DMS53 treated with DMSO at 0.1 percent for 48 hours (cell line): Measurements from ENCODE around the gene RAB9B.
"Not testable (repeated sequence)": the region's sequence is repeated elsewhere in the genome, so short reads cannot be mapped to it uniquely, and the experiment has no call there.

ENCODE experiments used
- DNase-seq: peaks from one replicate; lab custom pipeline; 2025; ENCODE audit not compliant: unreplicated experiment; lab: John Stamatoyannopoulos, UW

RAB9B gene

DNA sequence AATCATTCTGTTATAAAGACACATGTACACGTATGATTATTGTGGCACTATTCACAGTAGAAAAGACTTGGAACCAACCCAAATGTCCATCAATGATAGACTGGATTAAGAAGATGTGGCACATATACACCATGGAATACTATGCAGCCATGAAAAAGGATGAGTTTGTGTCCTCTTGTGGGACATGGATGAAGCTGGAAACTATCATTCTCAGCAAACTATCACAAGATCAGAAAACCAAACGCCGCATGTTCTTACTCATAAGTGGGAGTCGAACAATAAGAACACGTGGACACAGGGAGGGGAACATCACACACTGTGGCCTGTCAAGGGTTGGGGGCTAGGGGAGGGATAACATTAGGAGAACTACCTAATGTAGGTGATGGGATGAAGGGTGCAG lies 15.0 kb downstream of the RAB9B start:
- DNase-seq: not testable (repeated sequence)

DNA sequence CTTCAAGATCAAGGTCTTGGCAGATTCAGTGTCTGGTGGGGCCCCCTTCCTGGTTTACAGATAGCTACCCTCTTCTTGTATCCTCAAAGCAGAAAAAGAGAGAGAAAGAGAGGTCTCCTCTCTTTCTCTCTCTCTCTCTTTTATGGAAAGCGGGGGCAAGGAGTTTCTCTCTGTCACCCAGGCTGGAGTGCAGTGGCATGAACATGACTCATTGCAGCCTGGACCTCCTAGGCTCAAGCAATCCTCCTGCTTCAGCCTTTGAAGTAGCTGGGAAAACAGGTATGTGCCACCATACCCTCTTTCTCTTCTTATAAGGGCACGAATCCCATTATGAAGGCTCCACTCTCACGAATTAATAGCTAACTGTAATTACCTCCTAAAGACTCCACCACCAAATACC lies 20.2 kb downstream of the RAB9B start:
- DNase-seq: no peak

DNA sequence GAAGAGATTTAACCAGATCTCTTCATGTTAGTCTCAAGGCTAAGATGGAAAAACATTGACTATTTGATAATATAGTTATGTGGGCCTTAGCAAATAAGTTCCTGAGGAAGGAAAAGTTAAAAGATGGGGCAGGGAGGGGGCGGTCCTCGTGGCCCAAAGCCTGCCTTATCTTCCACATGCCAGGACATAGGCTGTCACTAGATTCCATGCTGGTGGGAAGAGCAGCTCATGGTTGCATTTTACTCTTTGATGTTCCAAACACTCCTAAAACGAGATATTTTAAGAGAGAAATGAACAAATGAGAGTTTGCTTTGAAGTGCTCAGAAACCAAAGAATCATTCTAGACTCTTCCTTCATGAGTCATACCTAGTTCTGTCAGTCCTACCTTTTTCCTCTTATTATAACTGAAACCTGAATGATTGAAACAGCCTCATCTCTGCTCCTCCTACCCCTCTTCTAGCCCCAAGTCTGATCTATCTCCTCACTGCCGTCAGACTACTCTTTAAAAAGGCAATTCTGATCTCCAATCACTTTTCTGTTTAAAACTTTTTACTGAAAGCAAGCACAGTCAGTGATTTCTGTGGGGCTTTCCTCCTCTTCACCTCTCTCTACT lies 25.1 kb downstream of the RAB9B start:
- no peak for DNase-seq

DNA sequence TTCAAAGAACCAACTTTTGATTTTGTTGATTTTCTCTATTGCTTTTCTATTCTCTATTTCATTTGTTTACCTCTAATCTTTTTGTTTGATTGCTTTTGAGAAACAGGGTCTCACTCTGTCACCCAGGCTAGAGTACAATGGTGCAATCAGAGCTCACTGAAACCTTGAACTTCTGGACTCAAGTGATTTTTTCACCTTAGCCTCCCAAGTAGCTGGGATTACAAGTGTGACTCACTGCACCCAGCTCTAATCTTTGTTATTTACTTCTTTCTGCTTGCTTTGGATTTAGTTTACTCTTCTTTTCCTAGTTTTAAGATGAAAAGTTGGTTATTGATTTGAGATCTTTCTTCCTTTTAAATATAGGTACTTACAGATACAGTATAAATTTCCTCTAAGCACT lies 26.2 kb downstream of the RAB9B start:
- no peak for DNase-seq

DNA sequence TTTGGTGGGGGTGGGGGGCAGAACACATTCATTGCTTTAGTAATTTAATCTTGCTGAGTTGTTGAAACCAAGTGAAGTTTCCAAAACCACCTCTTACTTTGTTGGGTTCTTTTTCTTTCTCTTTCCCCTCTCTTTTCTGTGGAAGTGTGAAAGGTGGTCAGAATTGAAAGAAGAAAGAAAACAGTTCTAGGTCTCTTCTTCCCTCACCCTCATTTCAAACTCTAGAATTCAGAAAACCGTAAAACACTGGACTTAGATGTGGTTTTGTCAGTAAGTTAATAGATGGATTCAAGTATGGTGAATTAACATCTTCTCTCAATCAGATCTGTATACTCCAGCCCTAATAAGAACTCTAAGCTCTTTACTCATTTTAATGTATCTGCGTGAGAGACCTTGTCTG lies 31.7 kb downstream of the RAB9B start:
- DNase-seq: no peak

DNA sequence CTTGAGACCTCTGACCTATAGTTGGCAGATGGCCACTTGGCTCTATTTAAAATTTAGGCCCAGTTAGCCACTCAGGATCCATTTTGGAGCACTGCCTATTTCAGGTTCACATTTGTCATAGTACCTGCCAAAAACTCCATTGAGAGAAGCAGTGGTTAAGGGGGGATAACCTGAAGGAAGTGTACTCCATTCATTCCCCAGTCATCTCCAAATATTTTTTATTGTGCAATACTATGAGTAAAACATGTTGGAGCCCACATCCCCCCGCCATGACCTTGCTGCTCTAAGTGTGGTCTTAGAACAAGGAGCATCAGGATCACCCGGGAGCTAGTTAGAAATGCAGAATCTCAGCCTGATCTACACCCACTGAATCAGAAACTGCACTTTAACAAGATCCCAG lies 34.4 kb downstream of the RAB9B start:
- no peak for DNase-seq

DNA sequence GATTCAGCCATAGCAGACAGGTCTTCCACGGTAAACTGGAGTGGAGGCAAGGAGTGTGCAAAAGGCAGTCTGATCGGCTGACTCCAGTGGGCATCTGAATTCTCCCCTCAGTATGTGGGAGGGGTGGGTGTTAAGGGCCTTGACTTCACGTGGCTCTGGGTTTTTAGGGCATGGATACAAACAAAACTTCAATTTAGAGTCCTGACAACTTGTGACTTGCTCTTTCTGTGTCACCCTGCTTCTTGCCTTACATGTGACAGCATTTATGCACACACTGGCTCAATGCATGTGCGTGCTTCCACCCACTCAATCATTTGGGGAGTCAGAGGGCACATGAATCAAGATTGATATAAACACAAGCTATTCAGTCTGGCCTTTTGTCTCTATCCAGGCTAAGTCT lies 37.9 kb downstream of the RAB9B start:
- no peak for DNase-seq

DNA sequence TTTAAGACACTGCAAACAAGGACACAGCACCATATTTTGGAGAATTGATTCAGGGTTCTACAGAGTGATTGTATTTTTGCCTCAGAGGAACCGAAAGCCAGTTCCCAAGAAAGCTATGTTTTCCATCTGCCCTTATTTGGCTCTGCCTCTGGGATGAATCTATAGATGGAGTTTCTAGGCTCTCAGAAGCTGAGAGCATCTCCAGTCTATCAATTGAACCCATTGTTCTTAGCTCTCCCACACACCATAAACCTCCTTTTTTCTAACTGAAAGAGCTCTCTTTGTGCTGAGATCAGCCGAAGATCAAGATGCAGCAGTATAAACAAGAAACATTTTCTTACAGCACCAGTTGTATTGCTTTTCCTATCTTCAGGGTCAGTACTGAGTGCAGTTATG lies 38.5 kb downstream of the RAB9B start:
- DNase-seq: no peak

DNA sequence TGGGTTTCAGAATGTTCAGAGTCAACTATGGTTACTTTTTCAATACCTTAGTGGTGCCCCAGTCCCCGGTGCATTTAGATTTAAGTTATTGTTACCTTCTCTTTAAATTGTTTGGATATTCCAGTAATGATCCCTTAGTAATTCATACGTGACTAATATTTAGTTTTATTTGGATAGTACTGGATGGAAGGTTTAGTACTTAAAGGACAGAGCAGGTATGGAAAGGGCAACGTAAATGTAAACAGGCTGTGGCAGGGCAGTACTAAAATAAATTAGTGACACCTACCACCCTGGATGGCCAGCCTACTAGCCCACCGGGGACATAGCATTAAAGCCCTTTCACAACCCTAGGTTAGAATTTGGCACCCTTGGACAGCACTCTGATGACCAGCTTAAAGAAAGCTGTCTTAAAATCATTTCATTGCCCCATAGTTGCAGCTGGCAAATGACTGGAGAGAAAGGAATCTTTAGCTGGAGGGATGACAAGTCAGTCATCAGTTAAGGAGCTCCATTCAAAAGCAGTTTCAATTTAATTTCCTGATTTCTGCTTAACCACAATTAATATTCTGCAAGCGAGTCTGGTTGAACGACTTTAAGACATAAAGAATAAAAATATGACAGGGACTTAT lies 39.0 kb downstream of the RAB9B start:
- no peak for DNase-seq

DNA sequence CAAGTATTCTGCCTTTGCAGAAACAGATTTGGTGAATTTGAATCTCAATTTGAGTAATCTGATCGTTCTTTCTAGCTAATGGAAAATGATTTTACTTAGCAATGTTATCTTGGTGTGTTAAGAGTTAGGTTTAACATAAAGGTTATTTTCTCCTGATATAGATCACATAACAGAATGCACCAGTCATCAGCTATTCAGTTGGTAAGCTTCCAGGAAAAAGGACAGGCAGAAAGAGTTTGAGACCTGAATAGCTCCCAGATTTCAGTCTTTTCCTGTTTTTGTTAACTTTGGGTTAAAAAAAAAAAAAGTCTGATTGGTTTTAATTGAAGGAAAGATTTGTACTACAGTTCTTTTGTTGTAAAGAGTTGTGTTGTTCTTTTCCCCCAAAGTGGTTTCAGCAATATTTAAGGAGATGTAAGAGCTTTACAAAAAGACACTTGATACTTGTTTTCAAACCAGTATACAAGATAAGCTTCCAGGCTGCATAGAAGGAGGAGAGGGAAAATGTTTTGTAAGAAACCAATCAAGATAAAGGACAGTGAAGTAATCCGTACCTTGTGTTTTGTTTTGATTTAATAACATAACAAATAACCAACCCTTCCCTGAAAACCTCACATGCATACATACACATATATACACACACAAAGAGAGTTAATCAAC lies 40.1 kb downstream of the RAB9B start:
- DNase-seq: no peak

DNA sequence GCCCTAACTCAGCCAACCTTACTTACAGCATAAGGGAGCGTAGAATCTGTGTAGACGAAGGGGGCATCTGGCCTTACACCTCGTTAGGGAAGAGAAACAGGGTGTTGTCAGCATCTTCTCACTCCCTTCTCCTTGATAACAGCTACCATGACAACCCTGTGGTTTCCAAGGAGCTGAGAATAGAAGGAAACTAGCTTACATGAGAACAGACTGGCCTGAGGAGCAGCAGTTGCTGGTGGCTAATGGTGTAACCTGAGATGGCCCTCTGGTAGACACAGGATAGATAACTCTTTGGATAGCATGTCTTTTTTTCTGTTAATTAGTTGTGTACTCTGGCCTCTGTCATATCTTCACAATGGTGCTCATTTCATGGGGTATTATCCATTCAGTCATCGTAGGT lies 40.8 kb downstream of the RAB9B start:
- no peak for DNase-seq

DNA sequence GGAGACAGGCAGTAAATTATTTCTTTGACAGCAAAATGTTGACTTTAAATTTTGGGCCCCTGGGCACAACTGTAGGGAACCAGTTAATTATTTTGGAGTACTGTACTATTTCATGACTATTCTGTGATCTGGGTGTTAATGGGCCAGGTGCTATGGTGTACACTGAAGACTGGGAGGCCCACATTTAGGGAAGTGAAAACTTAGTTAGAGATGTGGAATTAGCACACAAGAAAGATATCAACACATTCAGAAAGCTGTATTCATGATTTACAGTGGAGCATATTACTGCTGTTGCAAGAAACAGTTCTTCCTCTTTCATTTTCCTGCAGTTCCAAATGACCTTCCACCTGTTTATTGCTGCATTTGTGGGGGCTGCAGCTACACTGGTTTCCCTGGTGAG lies 43.1 kb downstream of the RAB9B start:
- DNase-seq: no peak

DNA sequence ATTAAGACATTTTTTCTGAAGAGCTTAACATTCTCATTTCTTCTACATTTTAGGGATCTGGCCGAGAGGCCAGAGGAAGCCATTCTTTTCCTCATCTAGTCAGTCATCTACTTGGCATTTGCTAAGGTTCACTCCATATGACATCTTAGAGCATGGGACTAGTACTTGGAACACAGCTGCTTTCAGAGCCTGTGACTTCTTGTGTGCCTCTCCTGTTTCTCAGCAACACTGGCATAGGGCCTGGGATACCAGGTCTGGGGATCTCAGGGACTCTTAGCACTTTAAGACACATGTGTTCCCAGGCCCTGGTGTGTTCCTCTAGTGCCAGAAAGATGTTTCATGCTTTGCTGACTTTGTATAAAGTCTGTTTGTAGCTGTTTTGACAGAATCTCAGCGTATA lies 48.1 kb downstream of the RAB9B start:
- no peak for DNase-seq

DNA sequence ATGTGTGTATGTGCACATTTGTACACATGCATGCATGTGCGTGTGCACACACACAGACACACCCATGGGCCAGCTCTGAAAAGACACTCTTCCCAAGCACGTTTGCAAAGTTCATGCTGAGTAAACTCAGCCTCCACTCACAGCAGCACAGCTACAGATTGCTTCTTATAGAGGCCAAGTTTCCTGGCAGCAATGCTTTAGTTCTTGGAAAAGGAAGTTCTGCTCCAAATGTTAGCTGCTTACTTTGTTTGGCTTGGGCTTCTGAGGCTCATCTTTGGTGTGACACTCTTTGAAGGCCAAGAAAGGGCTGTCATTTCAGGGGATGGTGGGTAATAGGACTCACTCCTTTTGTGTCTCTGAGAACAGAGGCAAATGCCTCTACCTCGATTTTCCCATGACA lies 48.9 kb downstream of the RAB9B start:
- no peak for DNase-seq

DNA sequence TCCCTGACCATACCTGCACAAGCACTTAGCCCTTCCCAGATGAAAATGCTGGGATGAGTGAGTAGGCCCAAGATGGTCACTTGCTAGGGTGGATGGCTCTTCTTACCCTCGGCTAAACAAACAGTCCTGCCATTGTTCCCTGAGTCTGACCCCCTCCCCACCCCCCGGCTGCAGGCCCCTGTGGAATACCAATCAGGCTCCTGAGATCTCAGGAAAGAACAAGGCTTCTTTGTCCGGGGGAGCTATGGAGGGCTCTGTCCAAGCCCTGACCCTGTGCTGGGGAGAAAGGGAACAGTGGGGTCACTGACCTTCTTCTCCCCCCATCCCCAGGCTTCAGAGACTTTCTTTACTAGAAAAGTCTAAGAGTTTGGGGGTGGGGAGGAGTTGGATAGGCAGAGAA lies 49.4 kb downstream of the RAB9B start:
- no peak for DNase-seq

DNA sequence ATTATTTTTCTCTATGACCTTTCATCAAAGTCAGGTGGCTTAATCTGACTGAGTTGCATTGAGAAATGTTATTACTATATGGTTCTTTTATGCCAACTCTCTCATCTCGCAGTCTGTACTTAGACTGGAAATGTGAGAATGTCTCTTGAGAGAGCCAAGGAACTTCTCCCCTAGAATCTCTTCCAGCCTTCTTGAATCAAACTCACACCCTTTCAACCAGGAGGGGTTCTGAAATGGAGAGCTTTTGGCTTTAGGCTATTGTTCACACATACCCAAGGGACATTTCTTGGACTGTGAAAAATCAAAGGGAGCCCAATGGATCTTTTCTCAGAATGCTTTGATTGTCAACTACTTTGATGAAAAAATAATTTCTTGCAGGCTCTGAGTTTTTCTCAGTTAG lies 50.4 kb downstream of the RAB9B start:
- no peak for DNase-seq

DNA sequence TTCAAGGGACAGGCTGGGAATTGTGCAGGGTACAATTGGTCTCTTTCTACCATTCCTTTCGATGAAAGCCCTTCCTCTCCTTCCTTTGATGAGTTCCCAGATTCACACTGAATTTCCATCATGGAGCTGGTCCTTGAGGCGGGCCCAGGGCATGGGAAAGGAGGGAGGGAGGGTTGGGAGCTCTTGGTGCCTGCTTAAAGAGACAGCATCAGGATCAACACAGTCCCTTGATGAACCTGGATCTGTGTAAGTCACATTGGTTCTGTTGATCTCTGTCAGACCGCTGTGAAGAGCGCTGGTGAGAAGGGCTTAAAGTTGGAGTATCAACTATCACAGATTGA lies 51.0 kb downstream of the RAB9B start:
- no peak for DNase-seq

DNA sequence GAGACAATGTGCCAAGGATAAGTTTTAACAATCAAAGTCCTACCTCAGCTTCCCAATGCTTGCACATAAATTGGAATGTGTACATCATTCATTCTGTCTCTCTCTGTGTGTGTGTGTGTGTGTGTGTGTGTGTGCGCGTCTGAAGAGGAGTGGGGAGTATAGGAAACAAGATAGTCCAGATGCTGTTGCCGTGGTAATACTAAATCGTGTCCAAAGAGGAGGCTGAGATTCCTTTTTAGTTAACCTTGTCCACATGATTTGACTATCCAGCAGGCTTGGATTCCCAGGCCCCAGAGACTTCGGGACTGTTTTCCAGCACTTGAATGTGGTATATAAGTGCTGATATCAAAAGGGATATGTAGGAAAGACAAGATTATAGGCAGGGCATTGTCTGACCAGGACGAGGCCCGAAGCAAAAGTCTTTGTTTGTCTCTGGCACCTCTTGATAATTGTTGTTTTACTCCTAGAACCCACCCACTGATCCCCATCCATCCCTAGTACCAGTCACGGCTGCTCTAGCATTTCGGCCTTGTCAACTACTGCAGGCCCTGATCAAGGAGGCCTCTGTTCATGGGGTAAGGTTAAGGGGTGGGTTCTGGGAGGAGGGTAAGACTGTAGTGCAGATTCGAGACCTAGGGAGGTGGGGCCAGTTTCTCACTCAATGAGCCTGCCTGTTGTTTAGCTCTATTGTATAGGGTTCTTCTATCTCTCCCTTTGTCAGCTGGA lies 51.6 kb downstream of the RAB9B start:
- DNase-seq: no peak

DNA sequence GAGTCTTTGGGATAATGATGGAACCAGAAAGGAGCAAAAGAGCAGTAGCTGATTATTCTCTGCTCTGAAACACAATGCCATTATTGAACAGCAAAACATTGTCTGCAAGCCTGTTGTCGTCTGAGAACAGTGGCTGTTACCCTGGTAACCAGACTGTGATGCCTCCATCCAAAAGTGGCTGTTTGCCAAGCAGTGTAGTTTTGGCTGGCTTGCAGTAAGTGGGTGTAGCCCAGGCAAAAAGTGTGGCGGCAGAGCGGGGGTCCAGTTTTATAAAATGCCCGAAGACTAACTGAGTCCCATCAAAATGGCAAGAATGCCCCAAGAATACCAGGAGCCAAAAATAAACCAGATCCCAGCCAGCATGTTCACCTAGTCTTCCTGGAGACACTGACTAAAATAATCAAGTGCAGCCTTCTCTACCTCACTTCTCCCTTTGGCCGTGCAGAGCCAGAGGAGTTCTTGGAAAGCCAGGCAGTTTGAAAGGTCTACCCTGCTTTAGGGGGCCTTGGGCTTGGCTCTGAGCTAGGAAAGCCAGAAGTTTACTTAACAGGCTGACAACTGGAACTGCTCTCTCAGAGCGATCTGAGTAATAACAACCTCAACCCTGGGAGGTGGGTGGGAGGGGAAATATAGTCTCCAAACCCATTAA lies 52.8 kb downstream of the RAB9B start:
- no peak for DNase-seq

DNA sequence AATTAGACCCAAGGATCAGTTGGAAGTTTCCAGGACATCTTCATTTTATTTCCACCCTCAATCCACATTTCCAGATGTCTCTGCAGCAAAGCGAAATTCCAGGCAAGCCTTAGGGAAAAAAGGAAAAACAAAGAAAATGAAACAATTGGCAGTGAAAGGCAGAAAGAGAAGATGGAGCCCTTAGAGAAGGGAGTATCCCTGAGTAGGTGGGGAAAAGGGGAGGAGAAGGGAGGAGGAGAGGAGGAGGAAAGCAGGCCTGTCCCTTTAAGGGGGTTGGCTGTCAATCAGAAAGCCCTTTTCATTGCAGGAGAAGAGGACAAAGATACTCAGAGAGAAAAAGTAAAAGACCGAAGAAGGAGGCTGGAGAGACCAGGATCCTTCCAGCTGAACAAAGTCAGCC lies 55.5 kb downstream of the RAB9B start, which contains the start of gene PLP1:
Gene PLP1, plus strand, starts transcription at position 295 of the 400 bp plus-strand sequence. CDS start 156 bp downstream, outside the sequence.
- DNase-seq: no peak

DNA sequence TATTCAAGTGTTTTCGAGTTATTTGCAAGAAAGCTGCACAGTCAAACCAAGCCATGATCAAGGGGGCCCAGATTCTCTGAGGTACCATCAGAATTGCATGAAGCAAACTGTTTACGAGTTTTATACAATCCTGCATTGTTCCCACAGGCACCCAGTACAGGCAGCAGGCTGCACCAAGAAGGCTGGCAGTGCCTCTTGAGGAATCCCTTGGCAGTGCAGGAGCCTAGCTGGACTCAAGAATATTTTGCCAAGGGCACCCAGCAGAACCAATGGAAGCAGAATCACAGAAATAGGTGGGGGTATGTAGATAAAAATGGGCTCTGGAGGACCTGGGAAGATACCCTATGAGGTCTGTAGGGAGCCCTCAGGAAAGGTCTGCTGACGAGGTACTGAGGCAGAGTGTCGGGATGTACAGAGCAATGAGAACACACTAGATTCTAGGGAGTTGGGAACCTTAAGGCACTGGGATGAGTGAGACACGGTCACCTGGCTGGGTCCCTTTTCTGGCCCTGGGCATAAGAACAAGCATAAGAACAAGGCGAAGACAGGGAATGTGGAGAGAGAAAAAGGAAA lies 57.9 kb downstream of the RAB9B start:
- DNase-seq: peak; percentile 12
